ENCODE data around the gene CMTM3.

The CMTM3 gene

GRCh38 chr16:66574531-66574930 is 30.0 kb upstream of the CMTM3 start:
- H3K4me3 ChIP-seq (ENCODE audit: low read depth, low read length) = no peak overlapping the region
- TF ChIP-seq CTCF (IDR thresholded peaks at IDR 0.05; ENCODE audit: borderline replicate concordance, insufficient read depth, low read depth, low read length) = no peak

GRCh38 chr16:66575060-66575459 is 29.4 kb upstream of the CMTM3 start:
- TF ChIP-seq CTCF (IDR thresholded peaks at IDR 0.05; ENCODE audit: borderline replicate concordance, insufficient read depth, low read depth, low read length) = no peak

GRCh38 chr16:66576296-66576695 is 28.2 kb upstream of the CMTM3 start:
- H3K4me3 ChIP-seq (ENCODE audit: low read depth, low read length) = no peak overlapping the region

More at GRCh38 chr16:66575060-66575459, 29.4 kb upstream of the CMTM3 start:
- H3K4me3 ChIP-seq (ENCODE audit: low read depth, low read length) = no peak overlapping the region

GRCh38 chr16:66578651-66579531 is 25.6 kb upstream of the CMTM3 start, which contains the start of gene CMTM2:
Gene CMTM2 (plus strand): TSS chr16:66579463. CDS start chr16:66579608, 145 bp downstream.
- H3K4me3 ChIP-seq (ENCODE audit: low read depth, low read length) = no peak within 1 kb of the TSS
- no peak for TF ChIP-seq CTCF (IDR thresholded peaks at IDR 0.05; ENCODE audit: borderline replicate concordance, insufficient read depth, low read depth, low read length)

More at GRCh38 chr16:66576296-66576695, 28.2 kb upstream of the CMTM3 start:
- TF ChIP-seq CTCF (IDR thresholded peaks at IDR 0.05; ENCODE audit: borderline replicate concordance, insufficient read depth, low read depth, low read length) = no peak

- TF ChIP-seq CTCF (IDR thresholded peaks at IDR 0.05; ENCODE audit: borderline replicate concordance, insufficient read depth, low read depth, low read length) = no peak
- no peak overlapping the region for H3K4me3 ChIP-seq (ENCODE audit: low read depth, low read length)
These were observed 23.8 kb upstream of the CMTM3 start for GRCh38 chr16:66580605-66581209.

- no peak overlapping the region for H3K4me3 ChIP-seq (ENCODE audit: low read depth, low read length)
- TF ChIP-seq CTCF (IDR thresholded peaks at IDR 0.05; ENCODE audit: borderline replicate concordance, insufficient read depth, low read depth, low read length) = no peak
These were observed 23.1 kb upstream of the CMTM3 start for GRCh38 chr16:66581246-66581952.
